GM12865 (cell line): ENCODE results near the gene NF1.

ENCODE experiments used
- DNase-seq: peaks from one replicate; pipeline ENCODE4 v3.0.0; 2010; ENCODE audit warnings: low read depth
- H3K4me3 ChIP-seq: 2 replicates; pipeline ENCODE4 v1.5.1; 2011; ENCODE audit warnings: mild to moderate bottlenecking, low read depth, low read length, control low read depth
- CTCF ChIP-seq: IDR thresholded peaks from 2 replicates; pipeline ENCODE4 v1.5.1; 2011; ENCODE audit warnings: low read length, control low read depth, low read depth, inconsistent platforms; ENCODE audit not compliant: insufficient read depth; ENCODE audit errors: missing control alignments

The NF1 gene

DNA sequence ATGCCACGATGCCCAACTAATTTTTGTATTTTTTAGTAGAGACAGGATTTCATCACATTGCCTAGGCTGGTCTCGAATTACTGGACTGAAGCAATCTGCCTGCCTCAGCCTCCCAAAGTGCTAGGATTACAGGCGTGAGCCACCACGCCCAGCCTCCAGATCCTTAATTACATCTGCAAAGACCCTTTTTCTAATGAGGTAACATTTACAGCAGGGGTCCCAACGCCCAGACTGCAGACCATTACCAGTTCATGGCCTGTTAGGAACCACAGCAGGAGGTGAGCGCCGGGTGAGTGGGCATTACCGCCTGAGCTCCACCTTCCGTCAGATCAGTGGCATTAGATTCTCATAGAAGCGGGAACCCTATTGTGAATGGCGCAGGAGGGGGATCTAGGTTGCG lies 292.7 kb downstream of the NF1 start:
- TF ChIP-seq CTCF: no peak
- no peak overlapping the region for H3K4me3 ChIP-seq

GRCh38 chr17:31388351-31388750 lies 293.6 kb downstream of the NF1 start:
- TF ChIP-seq CTCF: no peak
- DNase-seq: no peak
- no peak overlapping the region for H3K4me3 ChIP-seq

More for the DNA sequence above, 292.7 kb downstream of the NF1 start:
- DNase-seq: no peak

DNA sequence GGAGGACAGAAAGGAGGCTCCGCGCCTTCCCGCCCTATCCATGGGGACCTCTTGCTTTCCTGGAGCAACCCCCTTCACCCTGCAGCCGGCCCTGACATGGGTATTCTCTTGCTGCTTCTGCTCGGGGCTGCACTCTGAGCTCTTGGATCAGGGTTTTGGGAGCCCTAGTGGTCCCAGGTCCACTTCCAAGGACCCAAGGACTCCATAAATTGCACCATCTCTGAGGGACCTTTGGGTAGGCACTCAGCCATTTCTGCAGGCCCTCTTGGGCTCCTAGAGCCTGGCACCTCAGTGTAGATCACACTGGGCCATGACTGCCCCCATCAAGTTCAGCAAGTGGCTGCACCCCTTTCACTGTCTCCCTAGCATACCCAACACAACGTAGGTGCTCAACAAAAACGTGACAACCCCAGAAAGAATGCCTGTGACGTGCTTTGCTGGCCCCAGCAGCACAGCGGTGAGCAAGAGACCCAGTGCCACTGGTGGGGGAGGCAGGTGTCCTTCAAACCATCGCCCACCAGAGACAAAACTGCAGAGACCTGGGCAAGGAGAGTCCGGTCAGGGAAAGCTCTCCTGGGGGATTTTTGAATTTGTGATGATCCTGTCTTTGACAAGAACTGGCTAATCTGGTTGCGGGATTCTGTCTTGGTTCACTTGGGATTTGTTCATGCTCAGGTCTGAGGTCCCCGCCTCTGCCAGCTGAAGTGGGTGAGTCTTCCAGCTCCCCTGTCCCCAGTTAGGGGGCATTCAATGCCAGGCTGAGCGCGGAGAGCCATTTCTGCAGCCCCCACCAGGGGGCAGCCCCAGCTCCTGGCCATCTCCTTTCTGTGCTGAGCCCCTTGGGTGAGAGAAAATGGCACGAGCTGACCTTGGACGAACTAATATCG lies 294.2 kb downstream of the NF1 start:
- no peak overlapping the region for H3K4me3 ChIP-seq
- DNase-seq: peak; percentile 33

DNA sequence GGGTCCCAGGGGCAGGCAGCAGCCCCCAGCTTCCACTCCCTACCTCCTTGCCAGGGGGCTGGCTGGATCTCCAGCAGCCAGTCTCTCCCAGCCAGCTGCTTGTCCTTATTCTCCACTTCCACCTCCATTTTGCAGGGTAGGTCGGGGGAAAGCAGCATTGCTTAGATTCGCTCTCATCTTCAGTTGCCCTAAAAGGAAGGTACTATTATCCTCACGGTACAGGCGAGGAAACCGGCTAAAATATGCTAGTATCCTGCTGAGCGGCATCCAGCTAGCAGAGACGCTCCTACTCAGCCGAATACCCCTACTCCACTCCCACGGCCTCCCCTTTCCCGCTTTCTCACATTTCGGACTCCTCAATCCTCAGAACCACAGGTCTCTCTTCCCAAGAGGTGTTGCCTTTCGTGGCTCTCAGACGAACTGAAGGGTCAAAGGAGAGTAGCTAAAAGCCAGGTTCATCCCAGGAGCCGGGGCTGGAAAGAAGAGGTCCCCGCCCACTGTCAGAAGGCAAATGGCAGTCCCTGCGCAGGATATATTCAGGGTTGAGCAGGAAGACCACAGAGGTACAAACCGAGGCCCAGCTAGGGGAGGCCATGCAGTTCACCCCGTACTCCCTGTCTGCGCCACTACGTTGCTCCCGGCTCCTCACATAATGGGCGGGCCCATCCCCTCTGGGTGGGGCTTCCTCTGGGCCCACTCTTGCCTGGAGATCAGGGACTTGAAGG lies 295.0 kb downstream of the NF1 start:
- no peak for DNase-seq
- TF ChIP-seq CTCF: no peak
- H3K4me3 ChIP-seq: no peak overlapping the region

More for the DNA sequence above, 294.2 kb downstream of the NF1 start:
- peak; percentile 67 for TF ChIP-seq CTCF

DNA sequence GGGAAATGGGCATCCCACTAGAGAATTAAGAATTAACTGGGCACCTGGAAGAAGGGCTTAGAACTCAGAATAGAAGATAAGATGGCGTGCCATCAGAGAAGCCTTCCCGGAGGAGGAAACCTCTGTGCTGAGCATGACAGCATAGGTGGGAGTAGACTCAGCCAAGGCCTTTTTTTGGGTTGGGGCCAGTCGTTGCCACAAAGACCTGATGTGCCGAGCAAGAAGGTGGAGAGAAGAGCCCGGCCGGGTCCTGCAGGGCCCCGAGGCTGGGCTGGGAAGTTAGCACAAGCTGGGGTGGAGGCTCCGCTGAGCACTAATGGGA lies 295.6 kb downstream of the NF1 start:
- DNase-seq: no peak
- H3K4me3 ChIP-seq: no peak overlapping the region
- no peak for TF ChIP-seq CTCF

DNA sequence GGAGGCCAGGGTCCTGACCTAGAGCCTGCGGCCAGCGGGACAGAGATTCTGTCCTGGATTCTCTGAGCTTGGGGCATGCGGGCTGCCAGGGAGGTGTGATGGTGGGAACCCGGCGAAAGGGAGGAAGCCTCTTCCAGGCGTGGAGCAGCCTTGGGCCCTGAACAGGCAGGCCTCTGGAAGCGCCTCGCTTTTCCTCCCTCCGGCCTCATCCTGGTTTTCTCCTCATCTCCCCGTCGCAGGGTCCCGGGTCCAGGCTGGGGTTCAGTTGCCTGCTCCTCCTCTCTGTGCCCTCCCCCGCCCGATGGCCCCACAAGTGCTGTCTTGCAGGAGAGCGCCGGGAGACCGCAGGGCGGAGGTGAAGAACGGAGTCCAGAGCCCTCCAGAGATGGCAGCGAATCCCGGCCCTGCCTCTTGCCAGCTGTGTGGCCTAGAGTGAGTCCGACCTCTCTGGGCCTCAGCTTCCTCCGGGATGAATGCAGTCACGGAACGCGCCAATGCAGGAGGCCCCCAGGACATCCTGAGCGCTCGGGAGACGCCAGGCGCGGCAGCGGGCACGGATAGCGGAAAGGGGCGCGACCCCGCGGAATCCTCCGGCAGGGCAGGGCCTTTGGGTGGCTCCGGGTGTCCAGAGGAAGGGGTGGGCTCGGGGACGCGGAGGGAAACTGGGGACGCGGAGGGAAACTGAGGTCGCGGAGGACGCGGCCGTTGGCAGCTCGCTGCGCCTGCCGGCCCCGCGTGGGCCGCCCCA lies 296.1 kb downstream of the NF1 start:
- no peak for DNase-seq
- no peak overlapping the region for H3K4me3 ChIP-seq
- no peak for TF ChIP-seq CTCF
